Measurements from ENCODE around the gene SLC25A42. TPM values are rescaled to one million over a fixed set of nuclear protein-coding genes. Genes with fewer than 3 reads are reported as not detected.

The SLC25A42 gene
- total RNA-seq, 1 donor from 2014 or later, result 6.6 TPM

GRCh38 chr19:19040417-19040816 lies 23.4 kb upstream of the SLC25A42 start:
- no peak for DNase-seq (ENCODE audit: extremely low spot score in 2 of 2)
- peaks cover 7% of the 10 kb centered on the region for H3K4me1 ChIP-seq
- intact Hi-C loops (cut with DNase I), result no loop called here
- peaks cover 0 to 17% of the 10 kb centered on the region in 2 donors for H3K36me3 ChIP-seq
- no peak overlapping the region for H3K4me3 ChIP-seq
- TF ChIP-seq POLR2AphosphoS5 (IDR thresholded peaks at IDR 0.05; ENCODE audit: insufficient read depth in 1 of 2, low read depth in 1 of 2), result peak in 1 of 2 donors; percentile 21
- no peak for TF ChIP-seq POLR2A (IDR thresholded peaks at IDR 0.05)
- TF ChIP-seq CTCF (IDR thresholded peaks at IDR 0.05), result no peak
- H3K9me3 ChIP-seq, result no peaks in the 10 kb centered on the region
- H3K27ac ChIP-seq, result peak overlapping the region; percentile 59
- no peaks in the 10 kb centered on the region for H3K27me3 ChIP-seq

- H3K9me3 ChIP-seq, result no peaks in the 10 kb centered on the region
- peaks cover 5% of the 10 kb centered on the region for H3K4me1 ChIP-seq
- no peak for DNase-seq (ENCODE audit: extremely low spot score in 2 of 2)
- intact Hi-C loops (cut with DNase I), result no loop called here
- no peak overlapping the region for H3K27ac ChIP-seq
- H3K36me3 ChIP-seq, result peaks cover 0 to 22% of the 10 kb centered on the region in 2 donors
- no peaks in the 10 kb centered on the region for H3K27me3 ChIP-seq
- H3K4me3 ChIP-seq, result no peak overlapping the region
- TF ChIP-seq POLR2A (IDR thresholded peaks at IDR 0.05) (no peak), CTCF (IDR thresholded peaks at IDR 0.05) (no peak), POLR2AphosphoS5 (IDR thresholded peaks at IDR 0.05; ENCODE audit: insufficient read depth in 1 of 2, low read depth in 1 of 2) (no peak)
Observed at GRCh38 chr19:19042732-19043280, 21.0 kb upstream of the SLC25A42 start.

- Histone ChIP-seq H3K27me3 (no peaks in the 10 kb centered on the region), H3K4me3 (no peak overlapping the region), H3K9me3 (no peaks in the 10 kb centered on the region), H3K27ac (no peak overlapping the region), H3K36me3 (peaks cover 0 to 22% of the 10 kb centered on the region in 2 donors), H3K4me1 (peaks cover 5% of the 10 kb centered on the region)
- TF ChIP-seq POLR2A (IDR thresholded peaks at IDR 0.05) (no peak), CTCF (IDR thresholded peaks at IDR 0.05) (no peak), POLR2AphosphoS5 (IDR thresholded peaks at IDR 0.05; ENCODE audit: insufficient read depth in 1 of 2, low read depth in 1 of 2) (no peak)
- intact Hi-C loops (cut with DNase I), result no loop called here
- DNase-seq (ENCODE audit: extremely low spot score in 2 of 2), result no peak
Observed at GRCh38 chr19:19043481-19043880, 20.3 kb upstream of the SLC25A42 start.

GRCh38 chr19:19043881-19044280 lies 19.9 kb upstream of the SLC25A42 start:
- H3K27ac ChIP-seq, result no peak overlapping the region
- peaks cover 0 to 22% of the 10 kb centered on the region in 2 donors for H3K36me3 ChIP-seq
- H3K27me3 ChIP-seq, result no peaks in the 10 kb centered on the region
- DNase-seq (ENCODE audit: extremely low spot score in 2 of 2), result no peak
- H3K9me3 ChIP-seq, result no peaks in the 10 kb centered on the region
- H3K4me1 ChIP-seq, result peaks cover 5% of the 10 kb centered on the region
- TF ChIP-seq POLR2AphosphoS5 (IDR thresholded peaks at IDR 0.05; ENCODE audit: insufficient read depth in 1 of 2, low read depth in 1 of 2) (no peak), CTCF (IDR thresholded peaks at IDR 0.05) (no peak), POLR2A (IDR thresholded peaks at IDR 0.05) (no peak)
- H3K4me3 ChIP-seq, result no peak overlapping the region
- intact Hi-C loops (cut with DNase I), result no loop called here

- Histone ChIP-seq H3K9me3 (no peaks in the 10 kb centered on the region), H3K4me1 (no peaks in the 10 kb centered on the region), H3K36me3 (peaks cover 0 to 41% of the 10 kb centered on the region in 2 donors), H3K27ac (no peak overlapping the region), H3K27me3 (no peaks in the 10 kb centered on the region), H3K4me3 (no peak overlapping the region)
- DNase-seq (ENCODE audit: extremely low spot score in 2 of 2), result no peak
- intact Hi-C loops (cut with DNase I), result no loop called here
- no peak for TF ChIP-seq CTCF (IDR thresholded peaks at IDR 0.05)
- TF ChIP-seq POLR2A (IDR thresholded peaks at IDR 0.05), result no peak
- TF ChIP-seq POLR2AphosphoS5 (IDR thresholded peaks at IDR 0.05; ENCODE audit: insufficient read depth in 1 of 2, low read depth in 1 of 2), result no peak
Observed at GRCh38 chr19:19049406-19049805, 14.4 kb upstream of the SLC25A42 start.
